K562 treated with DMSO at 1 percent for 4 hours (cell line): ENCODE measurements around the gene CLEC4G. TPM values are rescaled to one million over a fixed set of nuclear protein-coding genes. Genes with fewer than 3 reads are reported as not detected.

ENCODE experiments used
- total RNA-seq: library from RNA; unstranded; fragments of 300-600 nt; gene quantifications from 2 replicates; pipeline ENCODE4 v1.2.3, GENCODE V29; 2022; ENCODE audit not compliant: insufficient read depth

The CLEC4G gene, protein sequence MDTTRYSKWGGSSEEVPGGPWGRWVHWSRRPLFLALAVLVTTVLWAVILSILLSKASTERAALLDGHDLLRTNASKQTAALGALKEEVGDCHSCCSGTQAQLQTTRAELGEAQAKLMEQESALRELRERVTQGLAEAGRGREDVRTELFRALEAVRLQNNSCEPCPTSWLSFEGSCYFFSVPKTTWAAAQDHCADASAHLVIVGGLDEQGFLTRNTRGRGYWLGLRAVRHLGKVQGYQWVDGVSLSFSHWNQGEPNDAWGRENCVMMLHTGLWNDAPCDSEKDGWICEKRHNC
- total RNA-seq: not detected in 2 replicates

GRCh38 chr19:7732045-7732444 lies at the start of gene CLEC4G:
Gene CLEC4G, minus strand, starts transcription at chr19:7732110. Its CDS starts 8 bp downstream, at chr19:7732102.

DNA sequence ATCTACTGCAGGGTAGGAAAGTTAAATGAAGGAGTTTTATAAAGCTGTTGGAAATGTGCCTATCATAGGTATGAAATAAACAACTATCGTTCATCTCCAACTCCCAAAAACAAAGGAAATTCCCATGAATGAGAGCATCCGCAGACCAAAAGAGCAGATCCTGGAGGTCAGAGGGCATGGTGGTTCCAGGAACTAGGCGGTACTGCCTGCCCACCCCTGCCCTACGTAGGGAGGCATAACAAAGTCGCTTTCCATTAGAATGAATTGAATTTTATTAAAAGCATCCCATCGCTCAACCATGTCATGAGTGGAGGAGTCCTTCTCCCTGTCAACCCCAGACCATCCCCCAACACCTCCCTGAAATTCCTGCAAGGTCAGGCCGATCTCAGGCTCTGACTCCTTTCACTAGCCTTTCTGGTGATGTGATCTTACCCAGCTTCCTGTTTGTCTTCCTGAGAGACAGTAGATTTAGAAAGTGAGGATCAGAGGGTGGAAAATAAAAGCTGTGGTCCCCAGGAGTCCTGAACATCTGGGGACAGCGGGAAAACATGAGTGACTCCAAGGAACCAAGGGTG lies 30.9 kb upstream of the CLEC4G start, which contains the start of gene CLEC4M:
TSS of gene CLEC4M (plus strand) at position 525 of the 575 bp plus-strand sequence. CDS start at position 549, 24 bp downstream.

GRCh38 chr19:7746903-7747884 lies 15.3 kb upstream of the CLEC4G start, which contains the start of gene CD209:
Gene CD209, minus strand, starts transcription at chr19:7747534. Its CDS starts 23 bp downstream, at chr19:7747511.

DNA sequence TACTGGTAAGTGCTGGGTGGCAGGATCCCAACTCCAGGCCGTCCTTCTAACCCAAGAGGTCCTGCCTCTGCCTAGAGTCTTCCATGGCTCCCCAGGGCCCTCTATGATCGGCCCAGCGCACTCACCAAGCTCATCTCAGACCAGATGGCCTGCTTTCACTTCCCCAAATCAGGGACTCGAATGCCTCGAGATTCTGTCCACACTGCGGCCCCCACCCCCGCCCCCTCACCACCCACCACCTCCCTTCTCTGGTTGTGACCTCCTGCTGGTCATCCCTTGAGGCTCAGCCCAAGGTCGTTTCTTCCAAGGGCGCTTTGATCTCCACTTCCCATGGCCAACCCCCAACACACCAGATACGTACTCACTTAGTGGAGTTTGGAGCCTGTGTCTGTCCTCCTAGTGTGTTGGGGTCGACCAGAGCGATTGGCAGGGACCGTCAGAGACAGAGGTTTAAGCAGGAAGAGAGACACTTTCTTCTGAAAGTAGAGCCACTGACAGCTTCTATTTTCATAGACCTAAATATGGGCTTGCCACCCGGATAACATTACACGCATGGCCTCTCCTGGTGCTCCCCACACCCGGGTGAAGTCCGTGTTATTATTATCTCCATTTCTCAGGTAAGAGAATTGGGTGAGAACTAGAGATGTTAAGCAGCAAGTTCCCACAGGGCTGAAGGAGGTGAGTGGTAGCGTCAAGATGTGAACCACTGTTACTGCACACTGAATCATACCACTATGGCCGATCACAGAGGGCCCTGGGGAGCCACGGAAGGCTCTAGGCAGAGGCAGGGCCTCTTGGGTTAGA lies 30.1 kb downstream of the CLEC4G start, which contains the start of gene FCER2:
TSS of gene FCER2 (minus strand) at position 478 of the 804 bp plus-strand sequence. CDS start 2,371 bp downstream, outside the sequence.

GRCh38 chr19:7680606-7681339 lies 51.1 kb downstream of the CLEC4G start, which contains the start of gene TRAPPC5:
Gene TRAPPC5, plus strand, starts transcription at chr19:7680833. Its CDS starts 1,421 bp downstream, at chr19:7682254.

Other genes with a start within 250 kb of the CLEC4G start
- gene PEX11G, start 243.1 kb downstream of the CLEC4G start, total RNA-seq: 2.1 and 5.4 TPM in 2 replicates
- gene ZNF358, start 216.0 kb downstream of the CLEC4G start, total RNA-seq: 33.5 and 40.3 TPM in 2 replicates
- gene MCOLN1, start 209.5 kb downstream of the CLEC4G start, total RNA-seq: 17.8 and 26.3 TPM in 2 replicates
- gene PNPLA6, start 196.4 kb downstream of the CLEC4G start, total RNA-seq: 44.3 and 75.9 TPM in 2 replicates
- 2.8 and 3.5 TPM in 2 replicates for gene CAMSAP3, start 136.2 kb downstream of the CLEC4G start, total RNA-seq
- gene XAB2, start 102.6 kb downstream of the CLEC4G start, total RNA-seq: 73.4 and 73.7 TPM in 2 replicates
- gene PET100, start 102.3 kb downstream of the CLEC4G start, total RNA-seq: 19.4 and 24.7 TPM in 2 replicates
- gene PCP2, start 98.4 kb downstream of the CLEC4G start, total RNA-seq: not detected in 2 replicates
- 219 and 238 TPM in 2 replicates for gene STXBP2, start 95.0 kb downstream of the CLEC4G start, total RNA-seq
- gene RETN, start 63.1 kb downstream of the CLEC4G start, total RNA-seq: not detected in 2 replicates
- 1.6 and 3.9 TPM in 2 replicates for gene MCEMP1, start 55.0 kb downstream of the CLEC4G start, total RNA-seq
- gene TRAPPC5, start 51.3 kb downstream of the CLEC4G start, total RNA-seq: 90.6 and 98.1 TPM in 2 replicates
- gene FCER2, start 30.0 kb downstream of the CLEC4G start, total RNA-seq: not detected in 2 replicates
- gene CD209, start 15.4 kb upstream of the CLEC4G start, total RNA-seq: not detected in 2 replicates
- gene CLEC4M, start 31.1 kb upstream of the CLEC4G start, total RNA-seq: 0.40 TPM in 1 of 2 replicates, not detected in the other
- gene EVI5L, start 98.1 kb upstream of the CLEC4G start, total RNA-seq: 7.9 and 13.4 TPM in 2 replicates
- gene PRR36, start 142.3 kb upstream of the CLEC4G start, total RNA-seq: 0.12 TPM in 1 of 2 replicates, not detected in the other
- 3.9 and 4.0 TPM in 2 replicates for gene LRRC8E, start 156.4 kb upstream of the CLEC4G start, total RNA-seq
- 24.3 and 30.0 TPM in 2 replicates for gene MAP2K7, start 171.8 kb upstream of the CLEC4G start, total RNA-seq
- gene TGFBR3L, start 182.7 kb upstream of the CLEC4G start, total RNA-seq: 3.9 TPM in 2 replicates
- 45.1 and 48.4 TPM in 2 replicates for gene SNAPC2, start 188.2 kb upstream of the CLEC4G start, total RNA-seq
- gene CTXN1, start 194.0 kb upstream of the CLEC4G start, total RNA-seq: 8.8 and 9.9 TPM in 2 replicates
- gene TIMM44, start 211.6 kb upstream of the CLEC4G start, total RNA-seq: 150 and 161 TPM in 2 replicates